SK-N-MC (cell line): ENCODE results near the gene SMIM8.
"Not testable (repeated sequence)": the region's sequence is repeated elsewhere in the genome, so short reads cannot be mapped to it uniquely, and the experiment has no call there.

Experiments
- DNase-seq: peaks from one replicate; pipeline ENCODE4 v3.0.0-alpha.2; 2011; ENCODE audit warnings: low read depth, low spot score
- H3K27ac ChIP-seq: fragments of 200-600 bp; sonication (generic); 2 replicates; pipeline ENCODE4 v1.5.1; 2016; ENCODE audit warnings: mixed run types
- H3K36me3 ChIP-seq: fragments of 200-600 bp; sonication (generic); 2 replicates; pipeline ENCODE4 v1.6.1; 2017; ENCODE audit warnings: antibody characterized with exemption, low read length, mixed read lengths; ENCODE audit not compliant: insufficient read depth
- H3K4me3 ChIP-seq: fragments of 200-600 bp; sonication (generic); 2 replicates; pipeline ENCODE4 v1.5.1; 2016
- H3K9ac ChIP-seq: fragments of 200-600 bp; sonication (generic); 2 replicates; pipeline ENCODE4 v1.8.0; 2017; ENCODE audit warnings: mixed run types, mixed read lengths; ENCODE audit not compliant: insufficient read length
- H3K9me3 ChIP-seq: fragments of 200-600 bp; sonication (generic); 2 replicates; pipeline ENCODE4 v1.6.1; 2017; ENCODE audit warnings: low read depth, mild to moderate bottlenecking, antibody characterized with exemption, low read length, moderate library complexity, mixed read lengths
- EZH2 ChIP-seq: fragments of 200-600 bp; sonication (generic); IDR thresholded peaks from one replicate; pipeline ENCODE4 v1.6.1; 2017; ENCODE audit warnings: antibody characterized with exemption
- FOXP2 ChIP-seq: optimal IDR thresholded peaks from 2 replicates; pipeline ENCODE3; 2011; ENCODE audit warnings: mild to moderate bottlenecking, moderate library complexity; ENCODE audit not compliant: insufficient read depth; ENCODE audit errors: extremely low read length, control extremely low read depth
- POLR2AphosphoS5 ChIP-seq: IDR thresholded peaks from 2 replicates; pipeline ENCODE4 v1.6.1; 2012; ENCODE audit warnings: mild to moderate bottlenecking, low read depth, low read length, borderline replicate concordance

The SMIM8 gene

DNA sequence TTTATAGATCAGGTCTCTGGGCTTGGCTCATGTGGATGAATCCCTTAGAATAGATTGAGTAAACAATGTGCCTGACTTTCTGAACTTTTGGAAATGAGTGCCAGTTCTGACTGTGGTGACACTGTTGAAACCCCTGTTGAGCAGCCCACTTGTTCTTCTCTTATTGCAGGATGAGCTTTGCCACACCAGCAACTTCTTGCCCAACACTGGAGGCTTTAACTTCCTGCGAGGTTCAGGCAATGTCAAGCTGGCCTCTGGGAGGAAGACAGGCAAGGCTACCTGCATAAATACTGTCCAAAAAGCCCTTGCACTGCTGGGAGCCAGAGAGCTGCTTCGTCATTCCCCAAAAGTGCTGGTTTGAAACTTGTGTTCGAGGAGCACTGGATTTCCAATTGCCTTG is 32.8 kb upstream of the SMIM8 start:
- Histone ChIP-seq H3K4me3 (no peak overlapping the region), H3K9me3 (no peaks in the 10 kb centered on the region), H3K36me3 (no peaks in the 10 kb centered on the region), H3K9ac (no peak overlapping the region), H3K27ac (no peak overlapping the region)
- no peak for DNase-seq
- TF ChIP-seq FOXP2: no peak
- TF ChIP-seq POLR2AphosphoS5: no peak
- no peak for TF ChIP-seq EZH2

DNA sequence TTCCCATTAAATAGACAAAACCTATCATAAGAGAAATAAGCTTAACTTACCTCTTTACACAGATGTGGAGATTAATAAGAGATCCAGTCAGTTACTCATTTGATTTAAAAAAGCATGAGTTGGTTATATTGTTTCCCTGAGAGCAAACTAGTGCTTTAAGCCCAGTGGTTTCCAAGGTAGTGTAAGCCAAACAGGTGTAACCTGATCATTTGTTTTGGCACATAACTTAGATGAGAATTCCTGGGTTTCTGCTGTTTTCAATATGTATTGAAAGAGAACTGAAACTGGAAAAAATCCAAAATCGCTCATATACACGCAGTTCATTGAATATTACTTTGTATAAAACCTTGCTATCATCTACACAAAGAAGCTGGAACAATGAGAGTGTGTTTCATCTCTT is 30.5 kb upstream of the SMIM8 start:
- Histone ChIP-seq H3K36me3 (no peaks in the 10 kb centered on the region), H3K9ac (no peak overlapping the region), H3K9me3 (no peaks in the 10 kb centered on the region), H3K27ac (no peak overlapping the region), H3K4me3 (no peak overlapping the region)
- no peak for DNase-seq
- TF ChIP-seq FOXP2: no peak
- no peak for TF ChIP-seq EZH2
- no peak for TF ChIP-seq POLR2AphosphoS5

DNA sequence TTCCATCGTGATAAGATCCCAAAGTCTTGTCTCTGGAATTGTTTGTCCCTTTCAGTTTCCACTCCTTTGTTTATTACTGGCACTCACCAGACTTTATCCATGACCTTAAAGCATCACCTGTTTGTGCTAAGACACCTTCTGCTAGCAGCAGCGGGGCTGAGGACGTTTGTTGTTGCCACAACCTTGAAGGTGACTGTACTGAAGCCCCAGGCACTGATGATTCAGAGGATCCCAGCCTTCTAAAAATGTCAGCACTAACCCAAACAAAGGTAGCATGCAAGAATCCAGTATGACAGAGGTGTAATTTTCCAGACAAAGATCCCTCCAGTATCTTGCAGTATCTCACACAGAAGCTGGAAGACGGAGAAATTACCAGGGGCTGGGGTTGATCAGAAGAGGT is 28.9 kb upstream of the SMIM8 start:
- Histone ChIP-seq H3K9ac (no peak overlapping the region), H3K27ac (no peak overlapping the region), H3K36me3 (no peaks in the 10 kb centered on the region), H3K4me3 (no peak overlapping the region), H3K9me3 (no peaks in the 10 kb centered on the region)
- no peak for TF ChIP-seq POLR2AphosphoS5
- TF ChIP-seq EZH2: no peak
- TF ChIP-seq FOXP2: no peak
- DNase-seq: no peak

DNA sequence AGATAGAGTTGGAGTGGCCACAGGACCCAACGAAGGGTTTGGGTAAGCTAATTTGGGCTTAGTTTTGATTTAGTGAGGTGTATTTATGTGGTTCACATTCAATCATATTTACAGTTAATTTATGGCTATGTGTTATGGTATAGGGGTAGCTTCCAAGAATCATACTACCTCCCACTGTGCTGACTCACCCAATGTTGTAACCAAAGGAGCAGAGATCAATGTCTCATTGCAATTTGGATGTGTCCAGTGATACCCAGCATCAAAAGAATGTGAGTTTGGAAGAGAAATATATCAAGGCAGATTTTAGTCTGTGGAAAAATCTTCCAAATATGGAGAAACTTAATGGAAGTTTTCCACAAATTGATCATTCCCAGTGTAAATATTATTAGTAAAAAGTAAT is 25.3 kb upstream of the SMIM8 start:
- TF ChIP-seq FOXP2 (no peak), POLR2AphosphoS5 (no peak), EZH2 (no peak)
- H3K9ac ChIP-seq: no peak overlapping the region

DNA sequence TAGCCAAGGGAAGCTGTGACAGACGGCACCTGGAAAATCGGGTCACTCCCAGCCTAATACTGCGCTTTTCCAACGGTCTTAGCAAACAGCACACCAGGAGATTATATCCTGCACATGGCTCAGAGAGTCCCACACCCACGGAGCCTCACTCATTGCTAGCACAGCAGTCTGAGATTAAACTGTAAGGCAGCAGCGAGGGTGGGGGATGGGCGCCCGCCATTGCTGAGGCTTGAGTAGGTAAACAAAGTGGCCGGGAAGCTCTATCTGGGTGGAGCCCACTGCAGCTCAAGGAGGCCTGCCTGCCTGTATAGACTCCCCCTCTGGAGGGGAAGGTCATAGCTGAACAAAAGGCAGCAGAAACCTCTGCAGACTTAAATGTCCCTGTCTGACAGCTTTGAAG is 21.1 kb upstream of the SMIM8 start:
- not testable (repeated sequence) for H3K4me3 ChIP-seq, H3K9ac ChIP-seq, DNase-seq, H3K36me3 ChIP-seq, H3K9me3 ChIP-seq, H3K27ac ChIP-seq

More for the DNA sequence above, 25.3 kb upstream of the SMIM8 start:
- Histone ChIP-seq H3K9me3 (no peaks in the 10 kb centered on the region), H3K4me3 (no peak overlapping the region), H3K36me3 (no peaks in the 10 kb centered on the region), H3K27ac (no peak overlapping the region)
- no peak for DNase-seq

DNA sequence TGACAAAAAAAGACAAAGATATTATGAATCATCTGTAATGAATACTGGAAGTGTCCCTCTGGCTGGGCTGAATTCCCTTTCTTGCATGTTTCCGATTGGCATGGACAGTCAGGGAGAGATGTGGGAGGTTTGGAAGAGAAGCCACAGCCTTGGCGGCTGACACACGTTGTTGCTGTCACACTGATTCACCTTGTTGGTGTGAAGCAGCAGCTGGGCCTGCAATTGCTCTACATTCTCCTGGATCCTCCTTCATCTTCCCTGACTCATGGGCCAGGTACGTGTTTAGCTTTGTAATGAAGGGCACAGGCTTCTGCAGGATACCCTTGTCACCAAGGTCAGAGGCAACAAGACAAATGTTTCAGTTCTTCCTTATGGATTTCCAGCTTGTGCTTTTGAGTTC is 13.4 kb upstream of the SMIM8 start:
- DNase-seq: no peak
- TF ChIP-seq FOXP2 (no peak), EZH2 (no peak), POLR2AphosphoS5 (no peak)
- H3K4me3 ChIP-seq: no peak overlapping the region
- no peak overlapping the region for H3K9ac ChIP-seq
- no peak overlapping the region for H3K27ac ChIP-seq
- no peaks in the 10 kb centered on the region for H3K36me3 ChIP-seq
- no peaks in the 10 kb centered on the region for H3K9me3 ChIP-seq

DNA sequence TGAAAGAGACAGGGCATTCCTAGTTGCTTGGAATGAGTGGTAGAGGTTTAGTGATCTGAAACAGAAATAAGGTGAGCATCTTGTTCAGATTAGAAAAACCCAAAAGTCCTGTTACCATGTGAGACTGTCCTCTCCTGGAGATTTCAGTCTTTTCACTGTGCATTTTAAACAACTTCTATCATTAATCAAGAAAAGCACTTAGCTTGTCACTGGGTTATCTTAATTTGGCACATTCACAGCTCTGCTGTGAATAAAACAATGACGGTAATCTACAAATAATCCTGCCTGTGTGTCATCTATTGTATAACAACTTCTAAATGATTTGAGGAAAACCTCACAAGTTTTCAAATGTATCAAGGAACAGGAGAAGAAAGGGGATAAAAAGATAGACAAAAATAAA is 9.5 kb upstream of the SMIM8 start:
- TF ChIP-seq EZH2 (no peak), POLR2AphosphoS5 (no peak), FOXP2 (no peak)
- no peak overlapping the region for H3K4me3 ChIP-seq
- H3K9me3 ChIP-seq: no peaks in the 10 kb centered on the region
- H3K9ac ChIP-seq: no peak overlapping the region
- H3K27ac ChIP-seq: no peak overlapping the region
- H3K36me3 ChIP-seq: no peaks in the 10 kb centered on the region
- DNase-seq: no peak

DNA sequence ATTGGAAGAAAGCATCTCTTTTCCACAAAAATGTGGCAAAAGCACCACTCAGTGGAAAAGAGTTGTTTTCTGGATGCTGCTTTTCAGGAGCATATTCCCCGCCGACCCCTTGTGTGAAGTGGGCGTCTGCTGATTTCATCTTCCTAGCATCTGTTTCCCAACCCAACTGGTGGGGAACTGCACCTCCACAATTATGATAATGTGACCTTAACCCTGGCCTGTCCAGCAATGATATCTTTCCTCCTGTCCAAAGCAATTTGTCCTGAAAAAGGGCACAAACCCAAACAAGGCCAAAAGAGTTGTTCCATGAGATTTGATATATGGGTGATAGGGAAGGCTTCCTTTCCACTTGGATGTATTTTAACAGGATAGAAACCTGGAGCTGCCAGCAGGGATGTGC is 7.3 kb upstream of the SMIM8 start:
- Histone ChIP-seq H3K27ac (no peak overlapping the region), H3K9me3 (no peaks in the 10 kb centered on the region), H3K9ac (no peak overlapping the region), H3K4me3 (no peak overlapping the region), H3K36me3 (no peaks in the 10 kb centered on the region)
- DNase-seq: no peak
- TF ChIP-seq POLR2AphosphoS5 (no peak), EZH2 (no peak), FOXP2 (no peak)

DNA sequence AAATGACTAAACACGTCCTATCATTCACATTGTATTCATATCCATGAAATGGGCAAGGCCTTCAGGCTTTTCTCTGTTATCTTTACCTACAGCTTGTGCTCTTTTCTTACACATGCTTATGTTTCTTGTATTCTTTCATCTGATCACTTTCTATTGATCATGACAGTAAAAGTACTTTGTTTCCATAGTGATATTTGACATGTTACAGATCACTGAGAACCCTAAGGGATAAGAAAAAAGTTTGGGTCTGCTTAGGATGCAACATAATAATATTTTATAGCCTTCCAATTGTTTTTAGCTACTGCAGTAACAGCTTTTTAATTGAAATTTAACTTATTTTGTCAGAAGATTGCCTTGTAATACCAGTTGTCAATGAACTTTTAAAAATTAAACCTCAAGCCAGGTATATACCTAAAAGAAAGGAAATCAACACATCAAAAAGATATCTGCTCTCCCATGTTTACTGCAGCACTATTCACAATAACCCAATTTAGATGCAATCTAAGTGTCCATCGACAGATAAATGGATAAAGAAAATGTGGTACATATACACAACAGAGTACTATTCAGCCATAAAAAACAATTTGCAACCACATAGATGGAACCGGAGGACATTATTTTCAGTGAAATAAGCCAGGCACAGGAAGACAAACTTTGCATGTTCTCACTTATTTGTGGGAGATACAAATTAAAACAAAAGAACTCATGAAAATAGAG is 3.0 kb upstream of the SMIM8 start:
- H3K9ac ChIP-seq: no peak overlapping the region
- no peak overlapping the region for H3K27ac ChIP-seq
- TF ChIP-seq POLR2AphosphoS5: no peak
- no peak for TF ChIP-seq EZH2
- no peak for TF ChIP-seq FOXP2
- no peaks in the 10 kb centered on the region for H3K9me3 ChIP-seq
- H3K36me3 ChIP-seq: no peaks in the 10 kb centered on the region
- no peak overlapping the region for H3K4me3 ChIP-seq
- no peak for DNase-seq

DNA sequence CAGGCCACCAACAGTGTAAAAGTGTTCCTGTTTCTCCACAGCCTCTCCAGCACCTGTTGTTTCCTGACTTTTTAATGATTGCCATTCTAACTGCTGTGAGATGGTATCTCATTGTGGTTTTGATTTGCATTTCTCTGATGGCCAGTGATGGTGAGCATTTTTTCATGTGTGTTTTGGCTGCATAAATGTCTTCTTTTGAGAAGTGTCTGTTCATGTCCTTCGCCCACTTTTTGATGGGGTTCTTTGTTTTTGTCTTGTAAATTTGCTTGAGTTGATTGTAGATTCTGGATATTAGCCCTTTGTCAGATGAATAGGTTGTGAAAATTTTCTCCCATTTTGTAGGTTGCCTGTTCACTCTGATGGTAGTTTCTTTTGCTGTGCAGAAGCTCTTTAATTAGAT is 1.5 kb downstream of the SMIM8 start:
- H3K9ac ChIP-seq, DNase-seq, H3K9me3 ChIP-seq, H3K27ac ChIP-seq, H3K4me3 ChIP-seq, H3K36me3 ChIP-seq: not testable (repeated sequence)
